Thoracic aorta (tissue), 2 donors: ENCODE measurements around the gene CYLD. TPM values are rescaled to one million over a fixed set of nuclear protein-coding genes. Genes with fewer than 3 reads are reported as not detected.

Experiments
- ATAC-seq: fragments of 150-250 bp; one replicate; pipeline ENCODE4 v1.8.0; 2017; ENCODE audit warnings: low read depth; ENCODE audit not compliant: insufficient number of reproducible peaks, low FRiP score
- DNase-seq: peaks from one replicate; pipeline ENCODE4 v3.0.0-alpha.2; 2020; ENCODE audit warnings: low spot score
- H3K27ac ChIP-seq, 2 donors: fragments of 200-600 bp; sonication (generic); 1 replicate in 1 of 2; 2 replicates in 1 of 2; pipeline ENCODE4 v1.5.1; 2016; ENCODE audit warnings: mild to moderate bottlenecking in 2 of 2, moderate library complexity in 2 of 2
- H3K27me3 ChIP-seq: fragments of 200-600 bp; sonication (generic); replicated peaks from 2 replicates; pipeline ENCODE4 v1.6.0; 2016; ENCODE audit warnings: mild to moderate bottlenecking; ENCODE audit not compliant: insufficient read depth
- H3K36me3 ChIP-seq: fragments of 200-600 bp; sonication (generic); one replicate; pipeline ENCODE4 v1.5.1; 2016
- H3K4me1 ChIP-seq, 2 donors: fragments of 200-600 bp; sonication (generic); 1 replicate in 1 of 2; 2 replicates in 1 of 2; pipeline versions ENCODE4 v1.5.1 to v1.6.0; 2016; ENCODE audit warnings: low read depth in 2 of 2, mild to moderate bottlenecking in 1 of 2; ENCODE audit not compliant: control insufficient read depth in 1 of 2
- H3K4me3 ChIP-seq: fragments of 200-600 bp; sonication (generic); 2 replicates; pipeline ENCODE4 v1.5.1; 2016; ENCODE audit warnings: mild to moderate bottlenecking
- H3K9me3 ChIP-seq: fragments of 200-600 bp; sonication (generic); 2 replicates; pipeline ENCODE4 v1.5.1; 2016
- total RNA-seq, 2 donors: library from RNA; depleted of rRNA; stranded (reverse); fragments of >200 nt; gene quantifications; one replicate each; pipeline versions ENCODE4 v1.1.0 to v1.2.3, GENCODE V29; 2016
- TF ChIP-seq, protein P1 (sequence below): fragments of 200-600 bp; sonication (generic); IDR thresholded peaks from one replicate; pipeline ENCODE4 v1.5.1; 2019; ENCODE audit warnings: antibody characterized with exemption

The CYLD gene
- total RNA-seq, 2 donors from 2014 or later = 53.9 to 91.9 TPM

DNA sequence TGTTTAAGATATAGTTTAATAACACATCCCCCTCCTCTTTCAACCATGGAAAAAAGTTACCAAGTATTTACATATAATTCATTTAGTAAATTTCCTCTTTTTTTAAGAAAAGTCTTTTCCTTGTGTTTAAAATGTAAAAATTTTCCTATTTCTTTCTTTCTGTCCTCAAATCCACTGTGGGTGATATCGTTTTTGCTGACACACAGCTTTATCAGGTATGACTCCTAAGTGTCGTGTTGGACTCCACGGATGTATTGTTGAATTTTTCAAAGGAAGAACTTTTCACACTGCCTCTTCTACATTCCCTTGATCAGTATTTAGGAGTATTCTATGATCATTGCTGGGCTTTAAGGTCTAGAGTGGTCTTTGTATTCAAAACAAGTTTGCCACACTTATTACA is 33.1 kb downstream of the CYLD start:
- no peak for ATAC-seq
- Histone ChIP-seq H3K4me1 (no peaks in the 10 kb centered on the region), H3K36me3 (peaks cover 10% of the 10 kb centered on the region), H3K9me3 (no peaks in the 10 kb centered on the region), H3K27me3 (no peaks in the 10 kb centered on the region), H3K4me3 (no peak overlapping the region), H3K27ac (no peak overlapping the region)
- DNase-seq = no peak
- TF ChIP-seq, protein P1, sequence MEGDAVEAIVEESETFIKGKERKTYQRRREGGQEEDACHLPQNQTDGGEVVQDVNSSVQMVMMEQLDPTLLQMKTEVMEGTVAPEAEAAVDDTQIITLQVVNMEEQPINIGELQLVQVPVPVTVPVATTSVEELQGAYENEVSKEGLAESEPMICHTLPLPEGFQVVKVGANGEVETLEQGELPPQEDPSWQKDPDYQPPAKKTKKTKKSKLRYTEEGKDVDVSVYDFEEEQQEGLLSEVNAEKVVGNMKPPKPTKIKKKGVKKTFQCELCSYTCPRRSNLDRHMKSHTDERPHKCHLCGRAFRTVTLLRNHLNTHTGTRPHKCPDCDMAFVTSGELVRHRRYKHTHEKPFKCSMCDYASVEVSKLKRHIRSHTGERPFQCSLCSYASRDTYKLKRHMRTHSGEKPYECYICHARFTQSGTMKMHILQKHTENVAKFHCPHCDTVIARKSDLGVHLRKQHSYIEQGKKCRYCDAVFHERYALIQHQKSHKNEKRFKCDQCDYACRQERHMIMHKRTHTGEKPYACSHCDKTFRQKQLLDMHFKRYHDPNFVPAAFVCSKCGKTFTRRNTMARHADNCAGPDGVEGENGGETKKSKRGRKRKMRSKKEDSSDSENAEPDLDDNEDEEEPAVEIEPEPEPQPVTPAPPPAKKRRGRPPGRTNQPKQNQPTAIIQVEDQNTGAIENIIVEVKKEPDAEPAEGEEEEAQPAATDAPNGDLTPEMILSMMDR = no peak

GRCh38 chr16:50776037-50776436 is 34.2 kb downstream of the CYLD start:
- H3K36me3 ChIP-seq = peaks cover 16% of the 10 kb centered on the region
- no peak for ATAC-seq
- DNase-seq = no peak

GRCh38 chr16:50778284-50779163 is 36.6 kb downstream of the CYLD start:
- no peak for ATAC-seq
- Histone ChIP-seq H3K36me3 (peaks cover 22% of the 10 kb centered on the region), H3K9me3 (no peaks in the 10 kb centered on the region), H3K4me1 (no peaks in the 10 kb centered on the region), H3K4me3 (no peak overlapping the region), H3K27ac (no peak overlapping the region), H3K27me3 (no peaks in the 10 kb centered on the region)
- TF ChIP-seq, protein P1 = no peak
- DNase-seq = no peak

More at GRCh38 chr16:50776037-50776436, 34.2 kb downstream of the CYLD start:
- Histone ChIP-seq H3K27ac (no peak overlapping the region), H3K9me3 (no peaks in the 10 kb centered on the region), H3K27me3 (no peaks in the 10 kb centered on the region), H3K4me3 (no peak overlapping the region), H3K4me1 (no peaks in the 10 kb centered on the region)
- TF ChIP-seq, protein P1 = no peak

GRCh38 chr16:50781043-50781442 is 39.2 kb downstream of the CYLD start:
- no peak overlapping the region for H3K4me3 ChIP-seq
- H3K9me3 ChIP-seq = no peaks in the 10 kb centered on the region
- peaks cover 20% of the 10 kb centered on the region for H3K36me3 ChIP-seq
- DNase-seq = no peak
- no peak overlapping the region for H3K27ac ChIP-seq
- no peaks in the 10 kb centered on the region for H3K4me1 ChIP-seq
- TF ChIP-seq, protein P1 = no peak
- no peak for ATAC-seq
- H3K27me3 ChIP-seq = no peaks in the 10 kb centered on the region

DNA sequence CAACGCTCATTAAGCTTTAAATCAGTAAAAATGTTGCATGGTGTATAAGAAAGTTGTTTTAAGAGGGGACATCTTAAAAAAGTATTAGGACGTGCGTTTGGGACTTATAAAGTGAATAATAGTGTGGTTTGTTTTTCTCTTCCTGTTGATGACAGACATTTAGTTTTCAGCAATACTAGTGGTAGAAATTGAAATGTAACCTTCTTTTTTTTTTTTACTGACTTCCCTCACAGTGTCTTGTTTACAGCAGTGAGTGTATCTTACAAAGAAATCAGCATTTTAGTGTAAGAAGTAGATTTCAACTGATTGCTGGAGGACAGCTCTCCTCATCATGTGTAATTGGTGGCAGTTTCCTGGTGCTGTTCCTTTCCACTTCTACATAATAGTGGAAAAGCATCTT is 39.6 kb downstream of the CYLD start:
- Histone ChIP-seq H3K4me3 (no peak overlapping the region), H3K36me3 (peaks cover 20% of the 10 kb centered on the region), H3K27me3 (no peaks in the 10 kb centered on the region), H3K4me1 (no peaks in the 10 kb centered on the region), H3K9me3 (no peaks in the 10 kb centered on the region), H3K27ac (no peak overlapping the region)
- ATAC-seq = no peak
- no peak for DNase-seq
- TF ChIP-seq, protein P1 = no peak
